ENCODE measurements around the gene PTPN14. TPM values are rescaled to one million over a fixed set of nuclear protein-coding genes. Genes with fewer than 3 reads are reported as not detected.

PTPN14 gene
- polyA plus RNA-seq, 1 experiment = 29.4 TPM

GRCh38 chr1:214475746-214476145, 75.7 kb downstream of the PTPN14 start:
- H3K27me3 ChIP-seq (ENCODE audit: control insufficient read depth, insufficient read depth, low read length) = no peaks in the 10 kb centered on the region
- H3K36me3 ChIP-seq (ENCODE audit: control insufficient read depth, insufficient read depth, low read length) = no peaks in the 10 kb centered on the region
- no peak overlapping the region for H3K4me3 ChIP-seq (ENCODE audit: low read depth, low read length)
- ChIA-PET CTCF (interaction anchor here (1.0 to 1.2 kb wide), 2 partner anchors 22 to 143 kb away, joined by 3 to 5 read pairs; no protein-coding TSS in a partner anchor), POLR2A (no interaction called here)
- no peak for DNase-seq (ENCODE audit: low read depth)
- no peak for TF ChIP-seq CTCF (IDR thresholded peaks at IDR 0.05; ENCODE audit: insufficient read depth, low read depth, low read length)

GRCh38 chr1:214475331-214475730, 76.1 kb downstream of the PTPN14 start:
- CTCF ChIA-PET = interaction anchor here (1.0 to 1.2 kb wide), 2 partner anchors 23 to 143 kb away, joined by 3 to 5 read pairs; no protein-coding TSS in a partner anchor
- no peak for TF ChIP-seq CTCF (IDR thresholded peaks at IDR 0.05; ENCODE audit: insufficient read depth, low read depth, low read length)
- Histone ChIP-seq H3K36me3 (ENCODE audit: control insufficient read depth, insufficient read depth, low read length) (no peaks in the 10 kb centered on the region), H3K4me3 (ENCODE audit: low read depth, low read length) (no peak overlapping the region), H3K27me3 (ENCODE audit: control insufficient read depth, insufficient read depth, low read length) (no peaks in the 10 kb centered on the region)
- POLR2A ChIA-PET = no interaction called here
- no peak for DNase-seq (ENCODE audit: low read depth)

GRCh38 chr1:214474467-214474866, 76.9 kb downstream of the PTPN14 start:
- POLR2A ChIA-PET = no interaction called here
- no peak for TF ChIP-seq CTCF (IDR thresholded peaks at IDR 0.05; ENCODE audit: insufficient read depth, low read depth, low read length)
- no peak for DNase-seq (ENCODE audit: low read depth)
- Histone ChIP-seq H3K27me3 (ENCODE audit: control insufficient read depth, insufficient read depth, low read length) (no peaks in the 10 kb centered on the region), H3K36me3 (ENCODE audit: control insufficient read depth, insufficient read depth, low read length) (no peaks in the 10 kb centered on the region), H3K4me3 (ENCODE audit: low read depth, low read length) (no peak overlapping the region)
- CTCF ChIA-PET = interaction anchor here (1.1 to 2.4 kb wide), 3 partner anchors 13 to 142 kb away, joined by 3 to 6 read pairs (median 5); no protein-coding TSS in a partner anchor

- ChIA-PET POLR2A (no interaction called here), CTCF (interaction anchor here (0.7 to 2.4 kb wide), 3 partner anchors 12 to 111 kb away, joined by 3 to 6 read pairs (median 3); no protein-coding TSS in a partner anchor)
- no peak overlapping the region for H3K4me3 ChIP-seq (ENCODE audit: low read depth, low read length)
- TF ChIP-seq CTCF (IDR thresholded peaks at IDR 0.05; ENCODE audit: insufficient read depth, low read depth, low read length) = no peak
- DNase-seq (ENCODE audit: low read depth) = no peak
- no peaks in the 10 kb centered on the region for H3K27me3 ChIP-seq (ENCODE audit: control insufficient read depth, insufficient read depth, low read length)
- H3K36me3 ChIP-seq (ENCODE audit: control insufficient read depth, insufficient read depth, low read length) = no peaks in the 10 kb centered on the region
These were observed 77.5 kb downstream of the PTPN14 start for GRCh38 chr1:214473862-214474261.

GRCh38 chr1:214473387-214473786, 78.0 kb downstream of the PTPN14 start:
- H3K4me3 ChIP-seq (ENCODE audit: low read depth, low read length) = no peak overlapping the region
- CTCF ChIA-PET = interaction anchor here (0.7 to 2.4 kb wide), 3 partner anchors 11 to 111 kb away, joined by 3 to 6 read pairs (median 3); no protein-coding TSS in a partner anchor
- TF ChIP-seq CTCF (IDR thresholded peaks at IDR 0.05; ENCODE audit: insufficient read depth, low read depth, low read length) = no peak
- POLR2A ChIA-PET = interaction anchor here (0.5 to 0.6 kb wide), 2 partner anchors 17 to 259 kb away, joined by 3 read pairs; no protein-coding TSS in a partner anchor
- no peaks in the 10 kb centered on the region for H3K36me3 ChIP-seq (ENCODE audit: control insufficient read depth, insufficient read depth, low read length)
- no peaks in the 10 kb centered on the region for H3K27me3 ChIP-seq (ENCODE audit: control insufficient read depth, insufficient read depth, low read length)
- DNase-seq (ENCODE audit: low read depth) = no peak

Measured in BJ (cell line).